HEK293 (cell line): ENCODE data around the gene NEMP1.

Experiments used
- GLIS2 ChIP-seq: fragments of 450-650 bp; formaldehyde crosslinking; IDR thresholded peaks from 2 replicates; pipeline ENCODE4 v1.5.1; 2016; ENCODE audit warnings: missing biosample characterization, missing genetic modification characterization
- REST ChIP-seq: fragments of 450-650 bp; formaldehyde crosslinking; IDR thresholded peaks from 2 replicates; pipeline ENCODE4 v1.5.1; 2016; ENCODE audit warnings: missing biosample characterization, missing genetic modification characterization
- TRIM28 ChIP-seq: IDR thresholded peaks from 2 replicates; pipeline ENCODE4 v1.6.1; 2011; ENCODE audit warnings: low read length, control low read depth, borderline replicate concordance
- ZNF10 ChIP-seq: fragments of 450-650 bp; formaldehyde crosslinking; IDR thresholded peaks from 2 replicates; pipeline ENCODE4 v1.5.1; 2017; ENCODE audit warnings: missing biosample characterization, missing genetic modification characterization
- ZNF19 ChIP-seq: fragments of 450-650 bp; formaldehyde crosslinking; IDR thresholded peaks from 2 replicates; pipeline ENCODE4; 2016; ENCODE audit warnings: missing biosample characterization, missing genetic modification characterization, low read depth
- ZNF214 ChIP-seq: fragments of 450-650 bp; formaldehyde crosslinking; IDR thresholded peaks from 2 replicates; pipeline ENCODE4 v1.5.1; 2017; ENCODE audit warnings: missing biosample characterization, mild to moderate bottlenecking, missing genetic modification characterization, borderline replicate concordance
- ZNF248 ChIP-seq: fragments of 450-650 bp; formaldehyde crosslinking; IDR thresholded peaks from 2 replicates; pipeline ENCODE4 v1.5.1; 2017; ENCODE audit warnings: missing biosample characterization, missing genetic modification characterization
- ZNF488 ChIP-seq: fragments of 450-650 bp; formaldehyde crosslinking; IDR thresholded peaks from 2 replicates; pipeline ENCODE4 v1.5.1; 2016; ENCODE audit warnings: missing biosample characterization, missing genetic modification characterization
- ZNF664 ChIP-seq: fragments of 450-650 bp; formaldehyde crosslinking; IDR thresholded peaks from 2 replicates; pipeline ENCODE4 v1.5.1; 2016; ENCODE audit warnings: missing biosample characterization, missing genetic modification characterization
- ZNF76 ChIP-seq: fragments of 450-650 bp; formaldehyde crosslinking; IDR thresholded peaks from 2 replicates; pipeline ENCODE4; 2016; ENCODE audit warnings: low read depth, missing biosample characterization, missing genetic modification characterization, borderline replicate concordance
- TF ChIP-seq, protein P1 (sequence below): fragments of 450-650 bp; formaldehyde crosslinking; IDR thresholded peaks from 2 replicates; pipeline ENCODE4 v1.5.1; 2016; ENCODE audit warnings: missing biosample characterization, missing genetic modification characterization
- TF ChIP-seq, protein P2 (sequence below): sonication (generic); formaldehyde crosslinking; IDR thresholded peaks from 2 replicates; pipeline ENCODE4 v1.8.1; 2022; ENCODE audit warnings: mild to moderate bottlenecking, moderate library complexity, missing genetic modification reagents
- TF ChIP-seq, protein P3 (sequence below): fragments of 450-650 bp; formaldehyde crosslinking; optimal IDR thresholded peaks from 2 replicates; pipeline ENCODE3; 2016; ENCODE audit warnings: missing biosample characterization, mild to moderate bottlenecking, missing genetic modification characterization
- TF ChIP-seq, protein P4 (sequence below): fragments of 450-650 bp; formaldehyde crosslinking; IDR thresholded peaks from 2 replicates; pipeline ENCODE4 v1.5.1; 2016; ENCODE audit warnings: missing biosample characterization, missing genetic modification characterization

NEMP1 gene

DNA sequence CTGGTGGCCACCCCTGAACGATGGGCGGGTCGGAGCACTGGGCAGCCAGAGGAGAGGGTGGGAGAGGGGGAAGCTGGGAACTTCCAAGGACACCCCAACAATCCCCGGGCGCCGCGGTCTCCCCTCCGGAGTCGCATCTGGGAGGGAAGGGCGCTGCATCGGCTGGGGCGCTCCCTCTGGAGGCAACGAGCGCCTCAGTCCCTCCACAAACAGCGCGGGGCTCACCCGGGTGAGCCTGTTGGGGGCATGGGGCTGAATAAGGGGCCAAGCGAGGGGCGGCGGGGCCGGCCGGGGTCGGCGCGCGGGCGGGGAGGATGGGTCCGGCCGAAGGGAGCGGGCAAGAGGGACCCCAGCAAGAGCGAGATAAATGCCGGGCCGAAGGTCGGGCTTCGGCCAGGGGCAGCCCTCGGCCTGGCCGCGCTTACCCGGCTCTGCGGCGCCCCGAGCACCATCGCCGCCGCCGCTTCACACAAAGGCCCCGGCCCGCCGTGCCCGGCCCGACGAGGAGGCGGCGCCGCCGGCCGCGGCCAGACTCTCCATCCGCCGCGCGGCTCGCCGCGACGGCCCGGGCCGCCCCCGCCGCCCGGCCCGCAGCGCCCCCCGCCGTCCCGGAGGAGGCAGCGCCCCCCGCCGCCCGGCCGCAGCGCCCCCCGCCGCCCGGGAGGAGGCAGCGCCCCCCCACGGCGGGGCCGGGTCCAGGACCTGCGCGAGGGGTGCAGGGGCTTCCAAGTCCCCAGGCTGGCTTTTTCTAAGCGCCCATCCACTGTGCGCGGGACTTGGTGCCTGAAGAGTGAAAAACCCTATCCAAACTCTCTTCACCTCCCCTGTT, 72.4 kb downstream of the NEMP1 start, which contains the start of gene ZBTB39 (continued):
- TF ChIP-seq, protein P1, sequence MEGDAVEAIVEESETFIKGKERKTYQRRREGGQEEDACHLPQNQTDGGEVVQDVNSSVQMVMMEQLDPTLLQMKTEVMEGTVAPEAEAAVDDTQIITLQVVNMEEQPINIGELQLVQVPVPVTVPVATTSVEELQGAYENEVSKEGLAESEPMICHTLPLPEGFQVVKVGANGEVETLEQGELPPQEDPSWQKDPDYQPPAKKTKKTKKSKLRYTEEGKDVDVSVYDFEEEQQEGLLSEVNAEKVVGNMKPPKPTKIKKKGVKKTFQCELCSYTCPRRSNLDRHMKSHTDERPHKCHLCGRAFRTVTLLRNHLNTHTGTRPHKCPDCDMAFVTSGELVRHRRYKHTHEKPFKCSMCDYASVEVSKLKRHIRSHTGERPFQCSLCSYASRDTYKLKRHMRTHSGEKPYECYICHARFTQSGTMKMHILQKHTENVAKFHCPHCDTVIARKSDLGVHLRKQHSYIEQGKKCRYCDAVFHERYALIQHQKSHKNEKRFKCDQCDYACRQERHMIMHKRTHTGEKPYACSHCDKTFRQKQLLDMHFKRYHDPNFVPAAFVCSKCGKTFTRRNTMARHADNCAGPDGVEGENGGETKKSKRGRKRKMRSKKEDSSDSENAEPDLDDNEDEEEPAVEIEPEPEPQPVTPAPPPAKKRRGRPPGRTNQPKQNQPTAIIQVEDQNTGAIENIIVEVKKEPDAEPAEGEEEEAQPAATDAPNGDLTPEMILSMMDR = peak; percentile 40; the same call in 1 of the 2 replicates
- TF ChIP-seq, protein P2, sequence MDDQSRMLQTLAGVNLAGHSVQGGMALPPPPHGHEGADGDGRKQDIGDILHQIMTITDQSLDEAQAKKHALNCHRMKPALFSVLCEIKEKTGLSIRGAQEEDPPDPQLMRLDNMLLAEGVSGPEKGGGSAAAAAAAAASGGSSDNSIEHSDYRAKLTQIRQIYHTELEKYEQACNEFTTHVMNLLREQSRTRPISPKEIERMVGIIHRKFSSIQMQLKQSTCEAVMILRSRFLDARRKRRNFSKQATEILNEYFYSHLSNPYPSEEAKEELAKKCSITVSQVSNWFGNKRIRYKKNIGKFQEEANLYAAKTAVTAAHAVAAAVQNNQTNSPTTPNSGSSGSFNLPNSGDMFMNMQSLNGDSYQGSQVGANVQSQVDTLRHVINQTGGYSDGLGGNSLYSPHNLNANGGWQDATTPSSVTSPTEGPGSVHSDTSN (CRISPR knock-in tag) = peak; percentile 62; the same call in 1 of the 2 replicates
- TF ChIP-seq TRIM28 = no peak
- TF ChIP-seq ZNF76 (tag by site-specific recombination) = peak; percentile 56; the same call in 1 of the 2 replicates
- no peak for TF ChIP-seq ZNF214 (tag by site-specific recombination)
- no peak for TF ChIP-seq ZNF488 (tag by site-specific recombination)
- TF ChIP-seq, protein P3, sequence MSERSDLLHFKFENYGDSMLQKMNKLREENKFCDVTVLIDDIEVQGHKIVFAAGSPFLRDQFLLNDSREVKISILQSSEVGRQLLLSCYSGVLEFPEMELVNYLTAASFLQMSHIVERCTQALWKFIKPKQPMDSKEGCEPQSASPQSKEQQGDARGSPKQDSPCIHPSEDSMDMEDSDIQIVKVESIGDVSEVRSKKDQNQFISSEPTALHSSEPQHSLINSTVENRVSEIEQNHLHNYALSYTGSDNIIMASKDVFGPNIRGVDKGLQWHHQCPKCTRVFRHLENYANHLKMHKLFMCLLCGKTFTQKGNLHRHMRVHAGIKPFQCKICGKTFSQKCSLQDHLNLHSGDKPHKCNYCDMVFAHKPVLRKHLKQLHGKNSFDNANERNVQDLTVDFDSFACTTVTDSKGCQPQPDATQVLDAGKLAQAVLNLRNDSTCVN (tag by site-specific recombination) = peak; percentile 59
- no peak for TF ChIP-seq ZNF10 (tag by site-specific recombination)
- TF ChIP-seq, protein P4, sequence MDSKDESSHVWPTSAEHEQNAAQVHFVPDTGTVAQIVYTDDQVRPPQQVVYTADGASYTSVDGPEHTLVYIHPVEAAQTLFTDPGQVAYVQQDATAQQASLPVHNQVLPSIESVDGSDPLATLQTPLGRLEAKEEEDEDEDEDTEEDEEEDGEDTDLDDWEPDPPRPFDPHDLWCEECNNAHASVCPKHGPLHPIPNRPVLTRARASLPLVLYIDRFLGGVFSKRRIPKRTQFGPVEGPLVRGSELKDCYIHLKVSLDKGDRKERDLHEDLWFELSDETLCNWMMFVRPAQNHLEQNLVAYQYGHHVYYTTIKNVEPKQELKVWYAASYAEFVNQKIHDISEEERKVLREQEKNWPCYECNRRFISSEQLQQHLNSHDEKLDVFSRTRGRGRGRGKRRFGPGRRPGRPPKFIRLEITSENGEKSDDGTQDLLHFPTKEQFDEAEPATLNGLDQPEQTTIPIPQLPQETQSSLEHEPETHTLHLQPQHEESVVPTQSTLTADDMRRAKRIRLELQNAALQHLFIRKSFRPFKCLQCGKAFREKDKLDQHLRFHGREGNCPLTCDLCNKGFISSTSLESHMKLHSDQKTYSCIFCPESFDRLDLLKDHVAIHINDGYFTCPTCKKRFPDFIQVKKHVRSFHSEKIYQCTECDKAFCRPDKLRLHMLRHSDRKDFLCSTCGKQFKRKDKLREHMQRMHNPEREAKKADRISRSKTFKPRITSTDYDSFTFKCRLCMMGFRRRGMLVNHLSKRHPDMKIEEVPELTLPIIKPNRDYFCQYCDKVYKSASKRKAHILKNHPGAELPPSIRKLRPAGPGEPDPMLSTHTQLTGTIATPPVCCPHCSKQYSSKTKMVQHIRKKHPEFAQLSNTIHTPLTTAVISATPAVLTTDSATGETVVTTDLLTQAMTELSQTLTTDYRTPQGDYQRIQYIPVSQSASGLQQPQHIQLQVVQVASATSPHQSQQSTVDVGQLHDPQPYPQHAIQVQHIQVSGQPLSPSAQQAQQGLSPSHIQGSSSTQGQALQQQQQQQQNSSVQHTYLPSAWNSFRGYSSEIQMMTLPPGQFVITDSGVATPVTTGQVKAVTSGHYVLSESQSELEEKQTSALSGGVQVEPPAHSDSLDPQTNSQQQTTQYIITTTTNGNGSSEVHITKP (tag by site-specific recombination) = peak; percentile 56
- no peak for TF ChIP-seq REST (tag by site-specific recombination)
- TF ChIP-seq ZNF19 (tag by site-specific recombination) = no peak
- TF ChIP-seq ZNF248 (tag by site-specific recombination) = no peak
- TF ChIP-seq ZNF664 = no peak
- peak; percentile 49; the same call in 1 of the 2 replicates for TF ChIP-seq GLIS2
